ENCODE results near the gene STAC3.
A peak's percentile ranks its signal among the peaks of the same experiment; 100 is the strongest.

STAC3 gene

GRCh38 chr12:57216014-57216911, 34.7 kb downstream of the STAC3 start, which contains the start of gene NXPH4:
Gene NXPH4, plus strand, starts transcription at chr12:57216794. Its CDS starts 176 bp downstream, at chr12:57216970.
- CTCF ChIA-PET: interaction anchor here (2.6 to 4.7 kb wide), 2 partner anchors 25 to 27 kb away, joined by 15 to 121 read pairs; a partner anchor contains a TSS
- POLR2A ChIA-PET: interaction anchor here (1.1 to 7.3 kb wide), 4 partner anchors 11 to 35 kb away, joined by 3 to 87 read pairs (median 3); partner anchors contain the start of genes SHMT2 and STAC3
- DNase-seq (ENCODE audit: extremely low spot score): peak; percentile 58

DNA sequence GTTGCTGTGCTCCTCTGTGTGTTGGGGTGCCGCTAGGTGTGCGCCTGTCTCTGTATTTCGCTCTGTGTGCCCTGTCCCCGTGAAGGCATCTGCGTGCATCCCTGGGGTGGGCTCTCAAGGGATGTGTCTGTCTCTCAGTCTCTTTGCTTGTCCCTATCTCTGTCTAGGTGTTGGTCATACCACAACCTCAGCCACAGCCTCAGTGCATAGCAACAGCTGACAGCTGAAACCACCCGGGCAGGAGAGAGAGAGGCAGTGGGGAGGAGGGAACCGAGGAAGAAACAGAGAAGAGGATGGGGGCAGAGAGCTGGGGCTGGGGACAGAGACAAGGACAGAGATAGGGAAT, 35.3 kb downstream of the STAC3 start:
- ChIA-PET POLR2A (interaction anchor here (1.1 to 7.3 kb wide), 3 partner anchors 11 to 22 kb away, joined by 3 to 87 read pairs (median 3); partner anchors contain the start of gene SHMT2), CTCF (interaction anchor here (4.7 kb wide), 1 partner anchor 26 kb away, joined by 121 read pairs; a partner anchor contains a TSS)
- no peak for DNase-seq (ENCODE audit: extremely low spot score)
- TF ChIP-seq FOXM1 (IDR thresholded peaks at IDR 0.05; ENCODE audit: borderline replicate concordance) (no peak), ELF4 (IDR thresholded peaks at IDR 0.05) (no peak), BHLHE40 (IDR thresholded peaks at IDR 0.05; ENCODE audit: borderline replicate concordance) (no peak), SUZ12 (IDR thresholded peaks at IDR 0.05) (no peak)

More at GRCh38 chr12:57216014-57216911, 34.7 kb downstream of the STAC3 start, which contains the start of gene NXPH4:
- TF ChIP-seq SUZ12 (IDR thresholded peaks at IDR 0.05) (no peak), FOXM1 (IDR thresholded peaks at IDR 0.05; ENCODE audit: borderline replicate concordance) (no peak), TARDBP (IDR thresholded peaks at IDR 0.05) (no peak), BHLHE40 (IDR thresholded peaks at IDR 0.05; ENCODE audit: borderline replicate concordance) (no peak)
- TF ChIP-seq, protein P1, sequence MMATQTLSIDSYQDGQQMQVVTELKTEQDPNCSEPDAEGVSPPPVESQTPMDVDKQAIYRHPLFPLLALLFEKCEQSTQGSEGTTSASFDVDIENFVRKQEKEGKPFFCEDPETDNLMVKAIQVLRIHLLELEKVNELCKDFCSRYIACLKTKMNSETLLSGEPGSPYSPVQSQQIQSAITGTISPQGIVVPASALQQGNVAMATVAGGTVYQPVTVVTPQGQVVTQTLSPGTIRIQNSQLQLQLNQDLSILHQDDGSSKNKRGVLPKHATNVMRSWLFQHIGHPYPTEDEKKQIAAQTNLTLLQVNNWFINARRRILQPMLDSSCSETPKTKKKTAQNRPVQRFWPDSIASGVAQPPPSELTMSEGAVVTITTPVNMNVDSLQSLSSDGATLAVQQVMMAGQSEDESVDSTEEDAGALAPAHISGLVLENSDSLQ (IDR thresholded peaks at IDR 0.05): peak; percentile 50; the same call in 1 of the 2 replicates

DNA sequence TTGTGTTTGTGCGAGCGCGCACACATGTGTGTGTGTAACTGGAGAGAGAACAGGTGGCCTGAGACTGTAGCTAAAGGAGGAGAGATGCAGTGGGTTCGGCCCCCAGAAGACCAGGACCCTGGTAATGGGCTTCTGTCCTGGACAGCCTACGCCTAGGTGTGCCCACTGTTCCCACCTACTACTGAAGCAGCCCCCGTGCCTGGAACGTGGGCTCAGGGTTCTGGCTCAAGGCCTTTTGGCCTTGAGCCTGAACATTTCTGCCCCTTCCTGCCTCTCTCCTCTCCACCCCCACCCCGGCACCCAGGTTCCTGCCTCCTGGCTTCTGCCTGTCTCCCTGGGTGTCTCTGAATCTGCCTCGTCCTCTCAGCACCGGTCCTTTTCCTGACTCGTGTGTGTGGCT, 35.9 kb downstream of the STAC3 start:
- TF ChIP-seq FOXA1 (IDR thresholded peaks at IDR 0.05) (no peak), FOXK2 (IDR thresholded peaks at IDR 0.05) (no peak), CTBP1 (IDR thresholded peaks at IDR 0.05; ENCODE audit: borderline replicate concordance) (no peak), HDGF (IDR thresholded peaks at IDR 0.05; ENCODE audit: borderline replicate concordance) (no peak), TARDBP (IDR thresholded peaks at IDR 0.05) (no peak), SP1 (IDR thresholded peaks at IDR 0.05) (no peak), ZNF384 (IDR thresholded peaks at IDR 0.05) (no peak)
- TF ChIP-seq, protein P1 (IDR thresholded peaks at IDR 0.05): no peak
- no peak for DNase-seq (ENCODE audit: extremely low spot score)
- POLR2A ChIA-PET: interaction anchor here (1.1 to 7.3 kb wide), 2 partner anchors 16 to 23 kb away, joined by 3 to 87 read pairs; partner anchors contain the start of gene SHMT2
- CTCF ChIA-PET: interaction anchor here (1.3 to 4.7 kb wide), 4 partner anchors 15 to 247 kb away, joined by 4 to 121 read pairs (median 12); partner anchors contain the start of gene SHMT2

- ChIA-PET POLR2A (interaction anchor here (7.3 kb wide), 1 partner anchor 17 kb away, joined by 87 read pairs; the partner anchor contains the start of gene SHMT2), CTCF (interaction anchor here (0.6 to 4.7 kb wide), 13 partner anchors 8 to 247 kb away, joined by 3 to 121 read pairs (median 4); partner anchors contain the start of genes GLI1, SHMT2 and STAC3)
- TF ChIP-seq CTBP1 (IDR thresholded peaks at IDR 0.05; ENCODE audit: borderline replicate concordance): no peak
- no peak for TF ChIP-seq ARNT (IDR thresholded peaks at IDR 0.05)
- DNase-seq (ENCODE audit: extremely low spot score): peak; percentile 82
These were observed 36.6 kb downstream of the STAC3 start for GRCh38 chr12:57214398-57214781.

GRCh38 chr12:57213763-57214397, 37.1 kb downstream of the STAC3 start:
- ChIA-PET POLR2A (interaction anchor here (7.3 kb wide), 1 partner anchor 17 kb away, joined by 87 read pairs; the partner anchor contains the start of gene SHMT2), CTCF (interaction anchor here (0.6 to 4.7 kb wide), 14 partner anchors 9 to 248 kb away, joined by 3 to 121 read pairs (median 4); partner anchors contain the start of genes GLI1, SHMT2 and STAC3)
- TF ChIP-seq FOXA1 (IDR thresholded peaks at IDR 0.05) (no peak), SP1 (IDR thresholded peaks at IDR 0.05) (no peak)
- TF ChIP-seq, protein P1 (IDR thresholded peaks at IDR 0.05): peak; percentile 57
- no peak for DNase-seq (ENCODE audit: extremely low spot score)

GRCh38 chr12:57213058-57213715, 37.8 kb downstream of the STAC3 start:
- DNase-seq (ENCODE audit: extremely low spot score): peak; percentile 88
- no peak for TF ChIP-seq TARDBP (IDR thresholded peaks at IDR 0.05)
- no peak for TF ChIP-seq FOXA1 (IDR thresholded peaks at IDR 0.05)
- TF ChIP-seq FOXK2 (IDR thresholded peaks at IDR 0.05): no peak
- TF ChIP-seq NFRKB (IDR thresholded peaks at IDR 0.05): no peak
- TF ChIP-seq SP1 (IDR thresholded peaks at IDR 0.05): no peak
- TF ChIP-seq CTBP1 (IDR thresholded peaks at IDR 0.05; ENCODE audit: borderline replicate concordance): no peak
- TF ChIP-seq FOXM1 (IDR thresholded peaks at IDR 0.05; ENCODE audit: borderline replicate concordance): no peak
- TF ChIP-seq BHLHE40 (IDR thresholded peaks at IDR 0.05; ENCODE audit: borderline replicate concordance): no peak
- no peak for TF ChIP-seq ZNF384 (IDR thresholded peaks at IDR 0.05)
- no peak for TF ChIP-seq ARNT (IDR thresholded peaks at IDR 0.05)
- TF ChIP-seq HDGF (IDR thresholded peaks at IDR 0.05; ENCODE audit: borderline replicate concordance): no peak
- TF ChIP-seq LEF1 (IDR thresholded peaks at IDR 0.05; ENCODE audit: borderline replicate concordance): no peak
- ChIA-PET CTCF (interaction anchor here (0.6 to 4.7 kb wide), 9 partner anchors 10 to 239 kb away, joined by 3 to 121 read pairs (median 6); partner anchors contain the start of genes SHMT2 and STAC3), POLR2A (interaction anchor here (7.3 kb wide), 1 partner anchor 18 kb away, joined by 87 read pairs; the partner anchor contains the start of gene SHMT2)

All from HEK293T (cell line).